CD14-positive monocyte (primary cell): ENCODE results near the gene WDR47. TPM values are rescaled to one million over a fixed set of nuclear protein-coding genes. Genes with fewer than 3 reads are reported as not detected.

Experiments
- DNase-seq, 3 donors: peaks; one replicate each; pipeline ENCODE4 v3.0.0-alpha.2; 2011 to 2022
- H2AFZ ChIP-seq: 2 replicates; pipeline ENCODE4 v1.6.0; 2012; ENCODE audit warnings: mild to moderate bottlenecking, low read depth, low read length, inconsistent platforms; ENCODE audit not compliant: insufficient read depth, poor library complexity, severe bottlenecking
- H3K27ac ChIP-seq, 2 donors: 1 replicate in 1 of 2; 2 replicates in 1 of 2; pipeline ENCODE4 v1.5.1; 2012 to 2013; ENCODE audit warnings: low read length in 2 of 2, control low read depth in 1 of 2, inconsistent platforms in 1 of 2, low read depth in 1 of 2, mild to moderate bottlenecking in 1 of 2
- H3K27me3 ChIP-seq, 2 donors: one replicate each; pipeline versions ENCODE4 v1.6.0 to v1.6.1; 2011 to 2013; ENCODE audit warnings: low read length in 2 of 2; ENCODE audit not compliant: control insufficient read depth in 2 of 2, insufficient read depth in 2 of 2
- H3K36me3 ChIP-seq, 2 donors: replicated peaks in 1 of 2; 1 replicate in 1 of 2; 2 replicates in 1 of 2; pipeline versions ENCODE4 v1.5.1 to v1.6.1; 2012 to 2013; ENCODE audit warnings: low read length in 2 of 2, control low read depth in 1 of 2, inconsistent platforms in 1 of 2, mild to moderate bottlenecking in 1 of 2; ENCODE audit not compliant: insufficient read depth in 2 of 2, control insufficient read depth in 1 of 2
- H3K4me1 ChIP-seq, 2 donors: 1 replicate in 1 of 2; 2 replicates in 1 of 2; pipeline versions ENCODE4 v1.5.1 to v1.6.1; 2012 to 2013; ENCODE audit warnings: low read length in 2 of 2, control low read depth in 1 of 2, inconsistent platforms in 1 of 2, mild to moderate bottlenecking in 1 of 2, moderate library complexity in 1 of 2; ENCODE audit not compliant: insufficient read depth in 2 of 2, control insufficient read depth in 1 of 2
- H3K4me2 ChIP-seq: replicated peaks from 2 replicates; pipeline ENCODE3; 2012; ENCODE audit warnings: low read length, moderate library complexity, mild to moderate bottlenecking; ENCODE audit not compliant: poor library complexity, severe bottlenecking; ENCODE audit errors: extremely low read depth
- H3K4me3 ChIP-seq, 3 experiments: fragments of 200-600 bp in 1 of 3; sonication (generic) in 1 of 3; replicated peaks in 1 of 3; 1 replicate in 2 of 3; 2 replicates in 1 of 3; pipeline ENCODE4 v1.5.1; 2011 to 2013; ENCODE audit warnings: low read length in 3 of 3, mild to moderate bottlenecking in 3 of 3, control low read depth in 2 of 3, low read depth in 2 of 3, inconsistent platforms in 1 of 3, moderate library complexity in 1 of 3
- H3K79me2 ChIP-seq: 2 replicates; pipeline ENCODE4 v1.6.0; 2012; ENCODE audit warnings: mild to moderate bottlenecking, control low read depth, inconsistent platforms, low read length, moderate library complexity; ENCODE audit not compliant: insufficient read depth
- H3K9ac ChIP-seq: 2 replicates; pipeline ENCODE4 v1.6.0; 2017; ENCODE audit warnings: low read length, mild to moderate bottlenecking; ENCODE audit not compliant: insufficient read depth, poor library complexity, severe bottlenecking
- H3K9me3 ChIP-seq, 2 donors: replicated peaks in 1 of 2; 1 replicate in 1 of 2; 2 replicates in 1 of 2; pipeline versions ENCODE4 v1.5.1 to v1.6.1; 2012 to 2013; ENCODE audit warnings: low read length in 2 of 2, control low read depth in 1 of 2; ENCODE audit not compliant: control insufficient read depth in 1 of 2, insufficient read depth in 1 of 2
- H4K20me1 ChIP-seq: 2 replicates; pipeline ENCODE4 v1.6.0; 2012; ENCODE audit warnings: mild to moderate bottlenecking, low read length, control low read depth, moderate library complexity; ENCODE audit not compliant: insufficient read depth
- H3K27ac Mint-ChIP-seq, 7 donors: one replicate each; pipeline ENCODE4 v1.8.0; 2020; ENCODE audit warnings: mild to moderate bottlenecking in 7 of 7, mixed read lengths in 7 of 7, moderate library complexity in 6 of 7, inconsistent platforms in 2 of 7
- H3K27me3 Mint-ChIP-seq, 3 donors: one replicate each; pipeline ENCODE4 v1.8.0; 2021 to 2022; ENCODE audit warnings: low read depth in 3 of 3, mild to moderate bottlenecking in 3 of 3, mixed read lengths in 3 of 3, moderate library complexity in 3 of 3, inconsistent platforms in 1 of 3
- H3K36me3 Mint-ChIP-seq, 2 donors: one replicate each; pipeline ENCODE4 v1.8.0; 2020; ENCODE audit warnings: mixed read lengths in 2 of 2, inconsistent platforms in 1 of 2, mild to moderate bottlenecking in 1 of 2
- H3K4me1 Mint-ChIP-seq: one replicate; pipeline ENCODE4 v1.8.0; 2020; ENCODE audit warnings: mild to moderate bottlenecking, mixed read lengths
- H3K4me3 Mint-ChIP-seq, 2 donors: one replicate each; pipeline ENCODE4 v1.8.0; 2020; ENCODE audit warnings: mild to moderate bottlenecking in 2 of 2, mixed read lengths in 2 of 2, moderate library complexity in 1 of 2
- H3K9me3 Mint-ChIP-seq, 7 donors: one replicate each; pipeline ENCODE4 v1.8.0; 2020 to 2022; ENCODE audit warnings: mixed read lengths in 7 of 7, mild to moderate bottlenecking in 6 of 7, moderate library complexity in 6 of 7, inconsistent platforms in 2 of 7
- WGBS: methylation state at CpG from one replicate; pipeline ENCODE4 v1.1.5; 2013; ENCODE audit warnings: missing lambda C conversion rate; ENCODE audit not compliant: insufficient coverage; 5-methylcytosine and 5-hydroxymethylcytosine counted together
- intact Hi-C, 2 donors: fragments of 100-400 bp; cut with micrococcal nuclease; formaldehyde crosslinking; loops; one replicate each; pipeline versions ENCODE4 v1.15.0 to v1.15.1; 2023
- polyA plus RNA-seq, 3 donors: library from polyadenylated mRNA; depleted of rRNA in 1 of 3; unstranded in 2 of 3; stranded (reverse) in 1 of 3; fragments of 300-500 nt in 2 of 3; fragments of >200 nt in 1 of 3; fragmentation: Illumina TruSeq in 2 of 3; gene quantifications; 1 replicate in 2 of 3; 2 replicates in 1 of 3; pipeline ENCODE4 v1.2.3, GENCODE V29; 2012 to 2021
- TF ChIP-seq, protein P1 (sequence below): fragments of 200-600 bp; IDR thresholded peaks from one replicate; pipeline ENCODE4 v1.8.0; 2022; ENCODE audit warnings: antibody characterized with exemption, mild to moderate bottlenecking

The WDR47 gene
- polyA plus RNA-seq, 3 donors: 5.2 to 7.6 (median 6.0) TPM

DNA sequence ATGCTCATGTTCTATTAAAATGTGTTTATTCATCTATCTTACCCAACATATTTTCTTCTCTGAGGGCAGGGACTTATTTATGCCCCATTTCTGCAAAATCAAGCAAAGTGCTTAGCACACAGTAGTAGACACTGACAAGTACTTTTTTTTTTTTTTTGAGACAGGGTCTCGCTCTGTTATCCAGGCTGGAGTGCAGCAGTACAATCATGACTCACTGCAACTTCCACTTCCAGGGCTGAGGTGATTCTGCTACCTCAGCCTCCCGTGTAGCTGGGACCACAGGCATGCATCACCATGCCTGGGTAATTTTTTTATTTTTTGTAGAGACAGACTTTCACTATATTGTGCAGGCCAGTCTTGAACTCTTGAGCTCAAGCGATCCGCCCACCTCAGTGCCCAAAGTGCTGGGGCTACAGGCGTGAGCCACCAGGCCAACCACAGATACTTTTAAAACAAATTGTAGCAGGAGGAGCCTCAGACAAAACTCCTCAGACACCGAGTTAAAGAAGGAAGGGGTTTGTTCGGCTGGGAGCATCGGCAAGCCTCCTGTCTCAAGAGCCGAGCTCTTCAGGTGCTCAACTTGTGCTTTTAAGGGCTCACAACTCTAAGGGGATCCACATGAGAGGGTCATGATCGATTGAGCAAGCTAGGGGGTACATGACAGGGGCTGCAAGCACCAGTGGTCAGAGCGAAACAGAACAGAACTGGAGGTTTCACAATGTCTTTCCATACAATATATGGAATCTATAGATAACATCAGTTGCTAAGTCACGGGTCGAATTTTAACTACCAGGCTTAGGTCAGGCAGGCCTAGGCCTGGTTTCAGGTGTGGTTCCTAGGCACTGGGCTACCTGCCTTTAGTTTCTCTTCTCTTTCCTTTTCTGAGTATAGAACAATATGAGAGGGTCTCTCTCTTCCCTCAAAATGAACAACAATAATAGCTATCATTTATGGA is 42.9 kb upstream of the WDR47 start:
- intact Hi-C loops: no loop called here

GRCh38 chr1:109083923-109084322 is 42.0 kb upstream of the WDR47 start:
- Histone ChIP-seq H4K20me1 (no peaks in the 10 kb centered on the region), H3K9ac (no peak overlapping the region), H3K4me1 (peaks cover 10 to 12% of the 10 kb centered on the region in 2 donors), H3K4me2 (no peak overlapping the region), H3K79me2 (no peaks in the 10 kb centered on the region), H3K4me3 (no peak overlapping the region), H3K27me3 (no peaks in the 10 kb centered on the region), H3K9me3 (no peaks in the 10 kb centered on the region), H3K36me3 (no peaks in the 10 kb centered on the region), H3K27ac (no peak overlapping the region), H2AFZ (no peak overlapping the region)
- H3K4me3 Mint-ChIP-seq: no peak overlapping the region
- H3K27ac Mint-ChIP-seq: peak overlapping the region in 2 of 7 donors; percentile 50 to 73
- TF ChIP-seq, protein P1, sequence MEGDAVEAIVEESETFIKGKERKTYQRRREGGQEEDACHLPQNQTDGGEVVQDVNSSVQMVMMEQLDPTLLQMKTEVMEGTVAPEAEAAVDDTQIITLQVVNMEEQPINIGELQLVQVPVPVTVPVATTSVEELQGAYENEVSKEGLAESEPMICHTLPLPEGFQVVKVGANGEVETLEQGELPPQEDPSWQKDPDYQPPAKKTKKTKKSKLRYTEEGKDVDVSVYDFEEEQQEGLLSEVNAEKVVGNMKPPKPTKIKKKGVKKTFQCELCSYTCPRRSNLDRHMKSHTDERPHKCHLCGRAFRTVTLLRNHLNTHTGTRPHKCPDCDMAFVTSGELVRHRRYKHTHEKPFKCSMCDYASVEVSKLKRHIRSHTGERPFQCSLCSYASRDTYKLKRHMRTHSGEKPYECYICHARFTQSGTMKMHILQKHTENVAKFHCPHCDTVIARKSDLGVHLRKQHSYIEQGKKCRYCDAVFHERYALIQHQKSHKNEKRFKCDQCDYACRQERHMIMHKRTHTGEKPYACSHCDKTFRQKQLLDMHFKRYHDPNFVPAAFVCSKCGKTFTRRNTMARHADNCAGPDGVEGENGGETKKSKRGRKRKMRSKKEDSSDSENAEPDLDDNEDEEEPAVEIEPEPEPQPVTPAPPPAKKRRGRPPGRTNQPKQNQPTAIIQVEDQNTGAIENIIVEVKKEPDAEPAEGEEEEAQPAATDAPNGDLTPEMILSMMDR: no peak
- peaks cover 12% of the 10 kb centered on the region for H3K4me1 Mint-ChIP-seq
- no peaks in the 10 kb centered on the region for H3K9me3 Mint-ChIP-seq
- peaks cover 0 to 3% (median 2%) of the 10 kb centered on the region in 3 donors for H3K27me3 Mint-ChIP-seq
- no peaks in the 10 kb centered on the region for H3K36me3 Mint-ChIP-seq
- WGBS: no CpG with 5 or more reads among the region's 1 CpG
- intact Hi-C loops: no loop called here
- DNase-seq: no peak

More for the DNA sequence above, 42.9 kb upstream of the WDR47 start:
- Mint-ChIP-seq H3K4me1 (peaks cover 21% of the 10 kb centered on the region), H3K36me3 (peaks cover 0 to 5% of the 10 kb centered on the region in 2 donors), H3K4me3 (no peak overlapping the region), H3K27me3 (peaks cover 0 to 3% (median 2%) of the 10 kb centered on the region in 3 donors), H3K27ac (peak overlapping the region in 1 of 7 donors; percentile 68), H3K9me3 (peaks cover 0 to under 1% (median 0%) of the 10 kb centered on the region in 7 donors)
- Histone ChIP-seq H3K9me3 (no peaks in the 10 kb centered on the region), H3K4me3 (no peak overlapping the region), H3K9ac (no peak overlapping the region), H3K4me1 (peaks cover 15 to 18% of the 10 kb centered on the region in 2 donors), H3K4me2 (no peak overlapping the region), H3K36me3 (no peaks in the 10 kb centered on the region), H3K27ac (no peak overlapping the region), H3K79me2 (no peaks in the 10 kb centered on the region), H4K20me1 (no peaks in the 10 kb centered on the region), H2AFZ (no peak overlapping the region), H3K27me3 (no peaks in the 10 kb centered on the region)
- WGBS: 85% methylated on average over 7 of the region's 13 CpGs
- TF ChIP-seq, protein P1: no peak
- DNase-seq: no peak
